ENCODE results near the gene TRAPPC6A. TPM values are rescaled to one million over a fixed set of nuclear protein-coding genes. Genes with fewer than 3 reads are reported as not detected.

The TRAPPC6A gene
- total RNA-seq, 1 donor from 2014 or later, result 33.8 TPM

DNA sequence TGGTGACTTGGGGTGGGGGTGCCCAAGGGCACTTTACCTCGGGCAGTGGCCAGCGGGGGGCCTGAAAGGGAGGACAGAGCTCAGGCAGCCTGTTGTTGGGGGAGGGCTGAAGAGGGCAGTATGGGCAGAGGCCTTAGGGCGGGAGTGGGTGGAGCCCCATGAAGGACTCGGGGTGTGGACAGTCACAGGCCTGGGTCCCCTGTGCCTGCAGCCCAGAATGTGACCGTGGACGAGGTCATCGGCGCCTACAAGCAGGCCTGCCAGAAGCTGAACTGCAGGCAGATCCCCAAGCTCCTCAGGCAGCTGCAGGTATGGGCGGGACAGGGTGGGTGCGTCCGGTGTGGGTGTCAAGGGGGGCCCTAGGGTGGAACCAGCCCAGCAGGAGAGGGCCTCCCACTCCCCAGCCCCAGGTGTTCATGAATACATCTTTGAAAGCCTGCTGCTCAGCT lies 39.7 kb downstream of the TRAPPC6A start:
- H3K4me3 ChIP-seq (ENCODE audit: low read depth, low read length), result no peak overlapping the region
- peaks cover 3% of the 10 kb centered on the region for H3K36me3 ChIP-seq (ENCODE audit: control insufficient read depth, insufficient read depth, low read length)
- DNase-seq (ENCODE audit: low read depth), result no peak
- no peaks in the 10 kb centered on the region for H3K27me3 ChIP-seq (ENCODE audit: control insufficient read depth, insufficient read depth, low read length)
- TF ChIP-seq, protein P1, sequence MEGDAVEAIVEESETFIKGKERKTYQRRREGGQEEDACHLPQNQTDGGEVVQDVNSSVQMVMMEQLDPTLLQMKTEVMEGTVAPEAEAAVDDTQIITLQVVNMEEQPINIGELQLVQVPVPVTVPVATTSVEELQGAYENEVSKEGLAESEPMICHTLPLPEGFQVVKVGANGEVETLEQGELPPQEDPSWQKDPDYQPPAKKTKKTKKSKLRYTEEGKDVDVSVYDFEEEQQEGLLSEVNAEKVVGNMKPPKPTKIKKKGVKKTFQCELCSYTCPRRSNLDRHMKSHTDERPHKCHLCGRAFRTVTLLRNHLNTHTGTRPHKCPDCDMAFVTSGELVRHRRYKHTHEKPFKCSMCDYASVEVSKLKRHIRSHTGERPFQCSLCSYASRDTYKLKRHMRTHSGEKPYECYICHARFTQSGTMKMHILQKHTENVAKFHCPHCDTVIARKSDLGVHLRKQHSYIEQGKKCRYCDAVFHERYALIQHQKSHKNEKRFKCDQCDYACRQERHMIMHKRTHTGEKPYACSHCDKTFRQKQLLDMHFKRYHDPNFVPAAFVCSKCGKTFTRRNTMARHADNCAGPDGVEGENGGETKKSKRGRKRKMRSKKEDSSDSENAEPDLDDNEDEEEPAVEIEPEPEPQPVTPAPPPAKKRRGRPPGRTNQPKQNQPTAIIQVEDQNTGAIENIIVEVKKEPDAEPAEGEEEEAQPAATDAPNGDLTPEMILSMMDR (IDR thresholded peaks at IDR 0.05; ENCODE audit: insufficient read depth, low read length, poor library complexity, severe bottlenecking), result no peak

GRCh38 chr19:45137179-45137761 lies 40.8 kb downstream of the TRAPPC6A start:
- Histone ChIP-seq H3K27me3 (ENCODE audit: control insufficient read depth, insufficient read depth, low read length) (no peaks in the 10 kb centered on the region), H3K4me3 (ENCODE audit: low read depth, low read length) (no peak overlapping the region), H3K36me3 (ENCODE audit: control insufficient read depth, insufficient read depth, low read length) (peaks cover 1% of the 10 kb centered on the region)
- DNase-seq (ENCODE audit: low read depth), result no peak
- TF ChIP-seq, protein P1 (IDR thresholded peaks at IDR 0.05; ENCODE audit: insufficient read depth, low read length, poor library complexity, severe bottlenecking), result no peak

GRCh38 chr19:45136507-45137178 lies 41.4 kb downstream of the TRAPPC6A start:
- Histone ChIP-seq H3K36me3 (ENCODE audit: control insufficient read depth, insufficient read depth, low read length) (no peaks in the 10 kb centered on the region), H3K4me3 (ENCODE audit: low read depth, low read length) (no peak overlapping the region), H3K27me3 (ENCODE audit: control insufficient read depth, insufficient read depth, low read length) (no peaks in the 10 kb centered on the region)
- DNase-seq (ENCODE audit: low read depth), result no peak
- TF ChIP-seq, protein P1 (IDR thresholded peaks at IDR 0.05; ENCODE audit: insufficient read depth, low read length, poor library complexity, severe bottlenecking), result no peak

GRCh38 chr19:45135176-45135885 lies 42.7 kb downstream of the TRAPPC6A start:
- Histone ChIP-seq H3K4me3 (ENCODE audit: low read depth, low read length) (no peak overlapping the region), H3K36me3 (ENCODE audit: control insufficient read depth, insufficient read depth, low read length) (no peaks in the 10 kb centered on the region), H3K27me3 (ENCODE audit: control insufficient read depth, insufficient read depth, low read length) (no peaks in the 10 kb centered on the region)
- no peak for DNase-seq (ENCODE audit: low read depth)
- TF ChIP-seq, protein P1 (IDR thresholded peaks at IDR 0.05; ENCODE audit: insufficient read depth, low read length, poor library complexity, severe bottlenecking), result no peak

GRCh38 chr19:45133661-45134060 lies 44.4 kb downstream of the TRAPPC6A start:
- DNase-seq (ENCODE audit: low read depth), result no peak
- TF ChIP-seq, protein P1 (IDR thresholded peaks at IDR 0.05; ENCODE audit: insufficient read depth, low read length, poor library complexity, severe bottlenecking), result no peak

More at GRCh38 chr19:45133661-45134060, 44.4 kb downstream of the TRAPPC6A start:
- Histone ChIP-seq H3K27me3 (ENCODE audit: control insufficient read depth, insufficient read depth, low read length) (no peaks in the 10 kb centered on the region), H3K36me3 (ENCODE audit: control insufficient read depth, insufficient read depth, low read length) (no peaks in the 10 kb centered on the region), H3K4me3 (ENCODE audit: low read depth, low read length) (no peak overlapping the region)

Data from kidney epithelial cell (primary cell).